ENCODE data around the gene PCDHGA8.

- TF ChIP-seq POLR2A (IDR thresholded peaks at IDR 0.05) (no peak), CTCF (IDR thresholded peaks at IDR 0.05) (no peak)
Observed at GRCh38 chr5:141349917-141350619, 42.4 kb upstream of the PCDHGA8 start, which contains the start of gene PCDHGB1.
